T-cell (primary cell): Measurements from ENCODE around the gene LHX2. TPM values are rescaled to one million over a fixed set of nuclear protein-coding genes. Genes with fewer than 3 reads are reported as not detected.

Experiments used
- ATAC-seq, 4 experiments: fragments of 200-7000 bp in 3 of 4; fragments of 150-1000 bp in 1 of 4; cut with Tn5 transposase; replicated peaks in 1 of 4; 1 replicate in 3 of 4; 2 replicates in 1 of 4; pipeline ENCODE4 v1.10.0; 2021; ENCODE audit warnings: moderate library complexity in 3 of 4, mild to moderate bottlenecking in 2 of 4, moderate number of reproducible peaks in 1 of 4
- CTCF ChIA-PET, 2 donors: fragments of 300-600 bp; sonication (Branson Sonifier 250); formaldehyde crosslinking; loops; one replicate each; lab custom pipeline; 2022; ENCODE audit warnings: antibody characterized with exemption in 2 of 2; lab: Charles Lee
- POLR2A ChIA-PET, 2 donors: fragments of 300-600 bp; sonication (Branson Sonifier 250); formaldehyde crosslinking; loops; one replicate each; lab custom pipeline; 2022; ENCODE audit warnings: antibody characterized with exemption in 2 of 2; lab: Charles Lee
- DNase-seq, 35 experiments: peaks; one replicate each; pipeline versions ENCODE4 v3.0.0 to v3.0.0-alpha.2; 2013 to 2023
- H3K27ac ChIP-seq: one replicate; pipeline ENCODE4 v1.5.1; 2013; ENCODE audit warnings: low read length
- H3K27me3 ChIP-seq, 2 experiments: replicated peaks in 1 of 2; 1 replicate in 1 of 2; 2 replicates in 1 of 2; pipeline versions ENCODE4 v1.6.1 to v1.7.0; 2013; ENCODE audit warnings: low read length in 1 of 2, mixed read lengths in 1 of 2; ENCODE audit not compliant: control insufficient read depth in 2 of 2, insufficient read depth in 2 of 2; ENCODE audit errors: extremely low read depth in 1 of 2
- H3K36me3 ChIP-seq, 2 donors: 1 replicate in 1 of 2; 2 replicates in 1 of 2; pipeline versions ENCODE4 v1.6.1 to v1.7.0; 2013; ENCODE audit warnings: low read length in 1 of 2; ENCODE audit not compliant: control insufficient read depth in 2 of 2, insufficient read depth in 1 of 2; ENCODE audit errors: extremely low read depth in 1 of 2
- H3K4me1 ChIP-seq, 2 experiments: 1 replicate in 1 of 2; 2 replicates in 1 of 2; pipeline versions ENCODE4 v1.6.1 to v1.7.0; 2013; ENCODE audit warnings: low read length in 2 of 2, mixed read lengths in 1 of 2; ENCODE audit not compliant: insufficient read depth in 2 of 2, control insufficient read depth in 1 of 2; ENCODE audit errors: extremely low read depth in 1 of 2
- H3K4me3 ChIP-seq, 2 donors: 1 replicate in 1 of 2; 2 replicates in 1 of 2; pipeline versions ENCODE4 v1.5.1 to v1.7.0; 2013; ENCODE audit warnings: mild to moderate bottlenecking in 2 of 2, low read length in 1 of 2, moderate library complexity in 1 of 2; ENCODE audit not compliant: control insufficient read depth in 1 of 2; ENCODE audit errors: extremely low read depth in 1 of 2
- H3K9me3 ChIP-seq: 2 replicates; pipeline ENCODE4 v1.7.0; 2013
- H3K27ac Mint-ChIP-seq, 2 donors: one replicate each; pipeline ENCODE4 v1.8.0; 2020 to 2021; ENCODE audit warnings: mild to moderate bottlenecking in 2 of 2, mixed read lengths in 2 of 2
- H3K27me3 Mint-ChIP-seq, 2 donors: one replicate each; pipeline ENCODE4 v1.8.0; 2021 to 2022; ENCODE audit warnings: mixed read lengths in 2 of 2
- H3K36me3 Mint-ChIP-seq: one replicate; pipeline ENCODE4 v1.8.0; 2021; ENCODE audit warnings: mixed read lengths
- H3K4me1 Mint-ChIP-seq, 3 donors: one replicate each; pipeline ENCODE4 v1.8.0; 2020 to 2022; ENCODE audit warnings: mixed read lengths in 3 of 3, mild to moderate bottlenecking in 1 of 3
- H3K4me3 Mint-ChIP-seq, 3 donors: one replicate each; pipeline ENCODE4 v1.8.0; 2020 to 2022; ENCODE audit warnings: mild to moderate bottlenecking in 3 of 3, mixed read lengths in 3 of 3, moderate library complexity in 3 of 3
- H3K9me3 Mint-ChIP-seq, 3 donors: one replicate each; pipeline ENCODE4 v1.8.0; 2020 to 2022; ENCODE audit warnings: mixed read lengths in 3 of 3
- WGBS: methylation state at CpG from one replicate; pipeline ENCODE4 v1.1.5; 2013; ENCODE audit warnings: missing lambda C conversion rate; ENCODE audit not compliant: insufficient coverage; 5-methylcytosine and 5-hydroxymethylcytosine counted together
- total RNA-seq, 35 experiments: library from RNA in 6 of 35; stranded (reverse) in 6 of 35; fragments of 120-200 nt in 1 of 35; gene quantifications; one replicate each; pipeline versions ENCODE4 v1.2.1 to v1.2.4 and lab custom pipeline; 2013 to 2026

The LHX2 gene
- total RNA-seq, 5 donors from 2014 or later (not counting 1 experiment from before 2014, with no cell fraction given): not detected

- Histone ChIP-seq H3K36me3 (no peaks in the 10 kb centered on the region), H3K4me1 (no peaks in the 10 kb centered on the region), H3K9me3 (no peaks in the 10 kb centered on the region), H3K27me3 (peaks cover 4 to 38% of the 10 kb centered on the region in 2 experiments), H3K27ac (no peak overlapping the region), H3K4me3 (no peak overlapping the region)
- ChIA-PET POLR2A (no interaction called here), CTCF (no interaction called here)
- Mint-ChIP-seq H3K27me3 (peaks cover 52 to 70% of the 10 kb centered on the region in 2 donors), H3K4me3 (no peak overlapping the region), H3K27ac (no peak overlapping the region), H3K36me3 (no peaks in the 10 kb centered on the region), H3K4me1 (peaks cover 0 to 2% (median 1%) of the 10 kb centered on the region in 3 donors), H3K9me3 (peaks cover 0 to 3% (median 0%) of the 10 kb centered on the region in 3 donors)
- WGBS: no CpG with 5 or more reads among the region's 1 CpG
- DNase-seq: no peak
- ATAC-seq: no peak
These were observed 39.4 kb downstream of the LHX2 start for GRCh38 chr9:124050955-124051354.

- Histone ChIP-seq H3K4me3 (no peak overlapping the region), H3K27ac (no peak overlapping the region), H3K27me3 (peaks cover 2 to 34% of the 10 kb centered on the region in 2 experiments), H3K4me1 (no peaks in the 10 kb centered on the region), H3K36me3 (no peaks in the 10 kb centered on the region), H3K9me3 (no peaks in the 10 kb centered on the region)
- ChIA-PET POLR2A (interaction anchor here in 1 of 2 donors (0.6 kb wide), 1 partner anchor 9 kb away, joined by 4 read pairs; no protein-coding TSS in a partner anchor), CTCF (interaction anchor here in 1 of 2 donors (0.6 kb wide), 1 partner anchor 1661 kb away, joined by 5 read pairs; no protein-coding TSS in a partner anchor)
- no peak for DNase-seq
- Mint-ChIP-seq H3K4me1 (no peaks in the 10 kb centered on the region), H3K27me3 (peaks cover 46 to 61% of the 10 kb centered on the region in 2 donors), H3K36me3 (no peaks in the 10 kb centered on the region), H3K4me3 (no peak overlapping the region), H3K9me3 (peaks cover 0 to 3% (median 0%) of the 10 kb centered on the region in 3 donors), H3K27ac (no peak overlapping the region)
- ATAC-seq: no peak
- 68% methylated on average over 3 of the region's 5 CpGs for WGBS
These were observed 40.8 kb downstream of the LHX2 start for GRCh38 chr9:124052401-124052800.

- Histone ChIP-seq H3K27me3 (peaks cover 0 to 30% of the 10 kb centered on the region in 2 experiments), H3K4me3 (no peak overlapping the region), H3K4me1 (no peaks in the 10 kb centered on the region), H3K27ac (no peak overlapping the region), H3K9me3 (no peaks in the 10 kb centered on the region), H3K36me3 (no peaks in the 10 kb centered on the region)
- Mint-ChIP-seq H3K4me1 (no peaks in the 10 kb centered on the region), H3K27me3 (peaks cover 45 to 57% of the 10 kb centered on the region in 2 donors), H3K27ac (no peak overlapping the region), H3K9me3 (peaks cover 0 to 3% (median 0%) of the 10 kb centered on the region in 3 donors), H3K36me3 (no peaks in the 10 kb centered on the region), H3K4me3 (no peak overlapping the region)
- CTCF ChIA-PET: no interaction called here
- POLR2A ChIA-PET: no interaction called here
- 38% methylated on average over 6 of the region's 7 CpGs for WGBS
- ATAC-seq: no peak
- no peak for DNase-seq
These were observed 43.1 kb downstream of the LHX2 start for GRCh38 chr9:124054582-124055227.

- no peaks in the 10 kb centered on the region for H3K4me1 Mint-ChIP-seq
- no peaks in the 10 kb centered on the region for H3K36me3 Mint-ChIP-seq
- no peaks in the 10 kb centered on the region for H3K4me1 ChIP-seq
- CTCF ChIA-PET: no interaction called here
- H3K27ac ChIP-seq: no peak overlapping the region
- ATAC-seq: no peak
- H3K36me3 ChIP-seq: no peaks in the 10 kb centered on the region
- H3K27ac Mint-ChIP-seq: no peak overlapping the region
- no peaks in the 10 kb centered on the region for H3K9me3 Mint-ChIP-seq
- DNase-seq: no peak
- no peaks in the 10 kb centered on the region for H3K9me3 ChIP-seq
- POLR2A ChIA-PET: interaction anchor here in 1 of 2 donors (0.5 to 0.6 kb wide), 2 partner anchors 9 to 838 kb away, joined by 4 read pairs; no protein-coding TSS in a partner anchor
- H3K4me3 ChIP-seq: no peak overlapping the region
- peaks cover 20 to 26% of the 10 kb centered on the region in 2 donors for H3K27me3 Mint-ChIP-seq
- H3K27me3 ChIP-seq: peaks cover 0 to 30% of the 10 kb centered on the region in 2 experiments
- 78% methylated on average over 18 of the region's 21 CpGs for WGBS
- no peak overlapping the region for H3K4me3 Mint-ChIP-seq
These were observed 49.5 kb downstream of the LHX2 start for GRCh38 chr9:124060844-124061605.

- H3K27ac ChIP-seq: no peak overlapping the region
- Mint-ChIP-seq H3K27me3 (peaks cover 13 to 22% of the 10 kb centered on the region in 2 donors), H3K27ac (no peak overlapping the region), H3K9me3 (no peaks in the 10 kb centered on the region), H3K4me3 (no peak overlapping the region), H3K4me1 (no peaks in the 10 kb centered on the region), H3K36me3 (no peaks in the 10 kb centered on the region)
- H3K4me3 ChIP-seq: no peak overlapping the region
- no peaks in the 10 kb centered on the region for H3K4me1 ChIP-seq
- peaks cover 0 to 30% of the 10 kb centered on the region in 2 experiments for H3K27me3 ChIP-seq
- ChIA-PET POLR2A (no interaction called here), CTCF (no interaction called here)
- ATAC-seq: no peak
- no peaks in the 10 kb centered on the region for H3K9me3 ChIP-seq
- no CpG with 5 or more reads among the region's 2 CpGs for WGBS
- DNase-seq: no peak
- no peaks in the 10 kb centered on the region for H3K36me3 ChIP-seq
These were observed 50.6 kb downstream of the LHX2 start for GRCh38 chr9:124062172-124062571.

- 81% methylated on average over 6 of the region's 13 CpGs for WGBS
- Histone ChIP-seq H3K4me1 (no peaks in the 10 kb centered on the region), H3K4me3 (no peak overlapping the region), H3K9me3 (no peaks in the 10 kb centered on the region), H3K27me3 (peaks cover under 1 to 20% of the 10 kb centered on the region in 2 experiments), H3K27ac (no peak overlapping the region), H3K36me3 (no peaks in the 10 kb centered on the region)
- Mint-ChIP-seq H3K4me3 (no peak overlapping the region), H3K36me3 (no peaks in the 10 kb centered on the region), H3K9me3 (peaks cover 0 to 2% (median 0%) of the 10 kb centered on the region in 3 donors), H3K27me3 (peaks cover 20 to 21% of the 10 kb centered on the region in 2 donors), H3K27ac (no peak overlapping the region), H3K4me1 (no peaks in the 10 kb centered on the region)
- POLR2A ChIA-PET: no interaction called here
- no peak for ATAC-seq
- no peak for DNase-seq
- CTCF ChIA-PET: no interaction called here
These were observed 55.4 kb downstream of the LHX2 start for GRCh38 chr9:124066783-124067577.
